DOHH2 (cell line): Measurements from ENCODE around the gene ZIC2.

Experiments
- CTCF ChIP-seq: fragments of 200-600 bp; sonication (generic); IDR thresholded peaks from one replicate; pipeline ENCODE4 v1.5.1; 2014; ENCODE audit warnings: antibody characterized with exemption, mild to moderate bottlenecking, low read depth, low read length; ENCODE audit not compliant: poor library complexity, severe bottlenecking
- EZH2phosphoT487 ChIP-seq: fragments of 200-600 bp; sonication (generic); IDR thresholded peaks from 2 replicates; pipeline ENCODE4 v1.6.1; 2017; ENCODE audit warnings: borderline replicate concordance, mild to moderate bottlenecking, antibody characterized with exemption, low read length, moderate library complexity, mixed read lengths

- no peak for TF ChIP-seq CTCF
- no peak for TF ChIP-seq EZH2phosphoT487
These were observed 28.3 kb upstream of the ZIC2 start for GRCh38 chr13:99953138-99953755.
